Neural progenitor cell (in vitro differentiated cells): Measurements from ENCODE around the gene ATP1A1.

Experiments used
- CTCF ChIP-seq: fragments of 200-600 bp; sonication (generic); IDR thresholded peaks from 2 replicates; pipeline ENCODE4 v1.5.1; 2017; ENCODE audit warnings: antibody characterized with exemption, mild to moderate bottlenecking
- EZH2 ChIP-seq: fragments of 200-600 bp; sonication (generic); IDR thresholded peaks from 2 replicates; pipeline ENCODE4 v1.6.1; 2017; ENCODE audit warnings: antibody characterized with exemption, mild to moderate bottlenecking, moderate library complexity

DNA sequence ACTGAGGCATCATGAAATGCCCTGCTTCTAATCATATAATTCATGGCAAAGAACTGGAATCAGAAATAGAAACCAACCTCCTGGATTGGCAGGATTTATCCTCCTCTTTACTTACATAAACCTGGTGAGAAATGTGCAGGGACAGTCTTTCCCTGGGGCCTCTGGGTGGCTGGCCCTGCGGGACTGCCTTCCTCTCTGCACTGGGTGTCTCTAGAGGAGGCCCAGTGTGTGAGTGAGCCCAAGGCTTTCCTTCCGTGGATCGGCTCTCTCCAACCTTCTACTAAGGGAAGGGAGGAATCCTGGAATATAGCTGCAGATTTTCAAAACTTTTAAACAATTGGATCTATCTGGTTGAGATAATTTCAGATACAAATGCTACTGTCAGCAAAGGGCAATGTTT is 11.4 kb upstream of the ATP1A1 start:
- TF ChIP-seq CTCF: no peak
- no peak for TF ChIP-seq EZH2
